Type B pancreatic cell (in vitro differentiated cells): Measurements from ENCODE around the gene LEKR1. TPM values are rescaled to one million over a fixed set of nuclear protein-coding genes. Genes with fewer than 3 reads are reported as not detected.

Experiments used
- DNase-seq: peaks from one replicate; pipeline ENCODE4 v3.0.0; 2021; ENCODE audit warnings: mixed read lengths; ENCODE audit not compliant: unreplicated experiment; ENCODE audit errors: extremely low spot score
- H3K27ac Mint-ChIP-seq: 2 replicates; pipeline ENCODE4 v1.8.0; 2021; ENCODE audit warnings: mild to moderate bottlenecking, mixed read lengths
- H3K27me3 Mint-ChIP-seq: 2 replicates; pipeline ENCODE4 v1.8.0; 2021; ENCODE audit warnings: mixed read lengths
- H3K36me3 Mint-ChIP-seq: 2 replicates; pipeline ENCODE4 v1.8.0; 2021; ENCODE audit warnings: mixed read lengths
- H3K4me1 Mint-ChIP-seq: one replicate; pipeline ENCODE4 v1.8.0; 2021; ENCODE audit warnings: mixed read lengths; ENCODE audit not compliant: unreplicated experiment
- H3K4me3 Mint-ChIP-seq: 2 replicates; pipeline ENCODE4 v1.8.0; 2021; ENCODE audit warnings: mild to moderate bottlenecking, mixed read lengths
- H3K9me3 Mint-ChIP-seq: 2 replicates; pipeline ENCODE4 v1.8.0; 2021; ENCODE audit warnings: mixed read lengths
- total RNA-seq: library from RNA; stranded (reverse); gene quantifications from 2 replicates; pipeline ENCODE4 v1.2.1, GENCODE V29; 2021; ENCODE audit warnings: low replicate concordance
- TF ChIP-seq, protein P1 (sequence below): fragments of 200-600 bp; sonication (generic); conservative IDR thresholded peaks from 2 replicates; pipeline ENCODE4 v1.5.0; 2021; ENCODE audit warnings: antibody characterized with exemption, mild to moderate bottlenecking

The LEKR1 gene
- total RNA-seq, 1 donor from 2014 or later = 1.6 TPM

DNA sequence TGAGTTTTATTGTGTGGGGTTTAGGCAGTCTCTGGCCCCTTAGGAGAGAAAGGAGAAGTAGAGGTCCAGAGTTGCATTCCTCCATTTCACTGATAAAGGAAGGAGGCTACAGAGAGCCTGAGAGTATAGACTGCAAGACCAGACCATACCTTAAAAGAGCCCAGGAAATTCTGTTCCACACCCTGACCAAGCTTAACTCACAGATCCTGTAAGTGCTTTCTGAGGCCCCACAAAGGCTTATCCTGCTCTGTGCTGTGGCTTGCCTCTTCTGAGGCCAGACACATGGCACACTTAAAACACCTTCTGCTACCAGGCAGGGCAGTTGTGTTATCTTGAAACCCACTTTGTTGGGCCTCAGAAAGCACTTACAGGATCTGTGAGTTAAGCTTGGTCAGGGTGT lies 39.2 kb upstream of the LEKR1 start:
- H3K27ac Mint-ChIP-seq = no peak overlapping the region
- peaks cover 16% of the 10 kb centered on the region for H3K4me1 Mint-ChIP-seq
- TF ChIP-seq, protein P1, sequence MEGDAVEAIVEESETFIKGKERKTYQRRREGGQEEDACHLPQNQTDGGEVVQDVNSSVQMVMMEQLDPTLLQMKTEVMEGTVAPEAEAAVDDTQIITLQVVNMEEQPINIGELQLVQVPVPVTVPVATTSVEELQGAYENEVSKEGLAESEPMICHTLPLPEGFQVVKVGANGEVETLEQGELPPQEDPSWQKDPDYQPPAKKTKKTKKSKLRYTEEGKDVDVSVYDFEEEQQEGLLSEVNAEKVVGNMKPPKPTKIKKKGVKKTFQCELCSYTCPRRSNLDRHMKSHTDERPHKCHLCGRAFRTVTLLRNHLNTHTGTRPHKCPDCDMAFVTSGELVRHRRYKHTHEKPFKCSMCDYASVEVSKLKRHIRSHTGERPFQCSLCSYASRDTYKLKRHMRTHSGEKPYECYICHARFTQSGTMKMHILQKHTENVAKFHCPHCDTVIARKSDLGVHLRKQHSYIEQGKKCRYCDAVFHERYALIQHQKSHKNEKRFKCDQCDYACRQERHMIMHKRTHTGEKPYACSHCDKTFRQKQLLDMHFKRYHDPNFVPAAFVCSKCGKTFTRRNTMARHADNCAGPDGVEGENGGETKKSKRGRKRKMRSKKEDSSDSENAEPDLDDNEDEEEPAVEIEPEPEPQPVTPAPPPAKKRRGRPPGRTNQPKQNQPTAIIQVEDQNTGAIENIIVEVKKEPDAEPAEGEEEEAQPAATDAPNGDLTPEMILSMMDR = no peak
- H3K36me3 Mint-ChIP-seq = no peaks in the 10 kb centered on the region
- no peak overlapping the region for H3K4me3 Mint-ChIP-seq
- no peak for DNase-seq
- no peaks in the 10 kb centered on the region for H3K27me3 Mint-ChIP-seq
- H3K9me3 Mint-ChIP-seq = no peaks in the 10 kb centered on the region

DNA sequence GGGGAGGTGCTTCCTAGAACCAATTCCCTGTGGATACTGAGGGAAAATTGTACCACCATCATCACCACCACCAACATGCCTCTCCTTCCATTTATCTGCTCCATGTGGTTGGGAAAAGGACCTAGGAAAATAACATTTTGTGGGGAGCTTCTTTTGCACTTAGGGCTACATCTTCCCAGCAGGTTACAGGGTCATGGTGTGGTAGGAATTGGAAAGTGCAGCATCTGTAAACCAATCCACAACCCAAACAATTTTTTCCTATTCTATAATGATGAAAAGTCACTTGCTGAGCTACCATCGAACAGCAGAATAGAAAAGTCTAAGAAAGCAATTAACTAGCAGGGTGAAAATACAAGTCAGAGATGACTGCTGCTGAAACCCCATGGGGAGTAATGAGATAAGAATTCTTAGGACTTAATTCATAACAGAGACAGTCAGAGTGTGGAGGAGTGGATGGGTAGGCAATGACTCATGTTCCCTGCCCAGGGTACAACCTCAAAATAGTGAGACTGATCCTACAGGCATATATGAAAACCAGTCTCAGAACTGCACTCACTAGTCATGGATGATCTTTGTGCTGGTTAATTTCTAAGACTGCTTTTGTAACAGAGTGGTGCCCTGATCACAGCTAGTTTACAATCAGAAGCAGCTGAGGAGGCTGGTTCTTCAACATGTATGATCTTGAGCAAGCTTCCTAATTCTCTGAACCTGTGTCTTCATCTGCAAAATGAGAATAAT lies 38.1 kb upstream of the LEKR1 start:
- H3K27me3 Mint-ChIP-seq = no peaks in the 10 kb centered on the region
- H3K4me3 Mint-ChIP-seq = no peak overlapping the region
- no peaks in the 10 kb centered on the region for H3K36me3 Mint-ChIP-seq
- TF ChIP-seq, protein P1 = no peak
- DNase-seq = no peak
- H3K4me1 Mint-ChIP-seq = peaks cover 24% of the 10 kb centered on the region
- no peaks in the 10 kb centered on the region for H3K9me3 Mint-ChIP-seq
- no peak overlapping the region for H3K27ac Mint-ChIP-seq

DNA sequence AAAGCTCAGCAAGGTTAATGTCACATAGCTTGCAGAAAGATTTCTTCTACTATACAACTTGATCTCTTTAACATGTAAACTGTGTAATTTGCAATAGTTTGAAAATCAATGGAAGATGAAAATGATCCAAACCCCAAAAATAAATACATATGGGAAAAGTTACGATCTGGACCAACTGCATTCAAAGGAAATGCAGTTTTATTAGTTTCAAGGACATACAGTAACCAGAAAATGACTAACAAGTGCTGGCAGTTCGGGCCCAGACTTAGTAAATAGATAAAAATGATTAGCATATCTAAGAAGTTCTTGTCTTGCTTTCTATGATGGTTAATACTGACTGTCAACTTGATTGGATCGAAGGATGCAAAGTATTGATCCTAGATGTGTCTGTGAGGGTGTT lies 37.3 kb upstream of the LEKR1 start:
- H3K27me3 Mint-ChIP-seq = no peaks in the 10 kb centered on the region
- H3K27ac Mint-ChIP-seq = no peak overlapping the region
- DNase-seq = no peak
- no peaks in the 10 kb centered on the region for H3K9me3 Mint-ChIP-seq
- H3K4me3 Mint-ChIP-seq = no peak overlapping the region
- H3K36me3 Mint-ChIP-seq = no peaks in the 10 kb centered on the region
- TF ChIP-seq, protein P1 = no peak
- peaks cover 30% of the 10 kb centered on the region for H3K4me1 Mint-ChIP-seq

DNA sequence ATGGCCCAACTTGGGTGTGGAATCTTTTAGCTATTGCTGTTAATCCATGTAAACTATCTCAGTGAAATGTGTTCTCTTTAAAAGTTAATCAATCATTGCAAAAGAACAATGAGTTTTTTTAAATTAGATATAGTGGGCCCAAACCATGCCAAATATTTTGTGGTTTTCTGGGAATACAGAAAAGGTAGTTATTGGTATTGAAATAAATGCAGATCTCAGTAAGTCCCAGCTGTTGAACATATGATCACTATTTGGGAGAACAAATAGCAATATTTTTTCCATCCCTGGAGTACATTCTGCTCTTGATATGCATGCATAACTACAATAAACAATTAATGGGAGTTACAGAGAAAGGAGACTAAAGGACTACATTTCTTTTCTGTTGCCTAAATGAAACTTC lies 36.0 kb upstream of the LEKR1 start:
- H3K4me3 Mint-ChIP-seq = no peak overlapping the region
- no peaks in the 10 kb centered on the region for H3K27me3 Mint-ChIP-seq
- DNase-seq = no peak
- TF ChIP-seq, protein P1 = no peak
- no peak overlapping the region for H3K27ac Mint-ChIP-seq
- peaks cover 30% of the 10 kb centered on the region for H3K4me1 Mint-ChIP-seq
- no peaks in the 10 kb centered on the region for H3K36me3 Mint-ChIP-seq
- H3K9me3 Mint-ChIP-seq = no peaks in the 10 kb centered on the region

DNA sequence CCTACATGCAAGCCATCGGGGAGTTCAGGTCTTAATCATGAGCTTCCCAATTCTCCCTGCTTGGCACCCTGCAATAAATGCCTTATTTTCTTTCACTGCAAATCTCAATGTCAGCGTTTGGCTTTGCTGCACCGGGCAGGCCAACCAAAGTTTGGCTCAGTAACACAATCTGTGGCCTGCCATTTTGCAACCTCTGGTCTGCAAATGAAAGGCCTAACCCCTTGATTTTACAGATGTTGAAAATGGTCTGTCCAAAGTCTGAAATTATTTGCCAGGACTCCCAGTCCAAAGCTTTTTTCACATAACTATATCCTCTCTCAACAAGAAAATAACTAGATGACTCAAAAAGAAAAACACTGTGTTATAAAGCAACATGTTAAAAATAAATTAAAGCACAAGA lies 34.0 kb upstream of the LEKR1 start:
- Mint-ChIP-seq H3K9me3 (no peaks in the 10 kb centered on the region), H3K4me1 (peaks cover 35% of the 10 kb centered on the region), H3K27ac (no peak overlapping the region), H3K36me3 (no peaks in the 10 kb centered on the region), H3K4me3 (no peak overlapping the region), H3K27me3 (no peaks in the 10 kb centered on the region)
- TF ChIP-seq, protein P1 = no peak
- no peak for DNase-seq
